ENCODE results near the gene HCFC1. TPM values are rescaled to one million over a fixed set of nuclear protein-coding genes. Genes with fewer than 3 reads are reported as not detected.

The HCFC1 gene
- polyA plus RNA-seq, 3 donors: 31.7 to 37.5 (median 36.7) TPM

DNA sequence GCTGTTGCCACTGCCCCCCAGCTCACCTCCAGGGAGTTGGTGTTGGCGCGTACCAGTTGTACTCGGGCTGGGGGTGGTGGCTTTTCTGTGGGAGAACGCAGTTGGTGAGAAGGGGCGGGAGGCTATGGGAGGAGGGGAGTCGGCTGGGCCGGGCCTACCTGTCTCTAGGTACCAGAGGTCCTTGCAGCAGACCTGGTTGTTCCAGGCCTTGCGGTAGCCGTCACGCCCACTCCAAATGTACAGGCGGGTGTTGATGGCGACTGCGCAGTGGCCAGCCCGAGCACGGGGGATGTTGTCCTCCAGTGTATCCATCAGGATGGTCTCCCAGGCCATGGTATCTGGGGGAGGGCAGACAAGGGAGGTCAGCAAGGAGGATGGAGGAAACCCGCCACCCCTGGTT is 11.5 kb downstream of the HCFC1 start:
- no peak for DNase-seq (ENCODE audit: low read depth in 3 of 3, low spot score in 2 of 3)

DNA sequence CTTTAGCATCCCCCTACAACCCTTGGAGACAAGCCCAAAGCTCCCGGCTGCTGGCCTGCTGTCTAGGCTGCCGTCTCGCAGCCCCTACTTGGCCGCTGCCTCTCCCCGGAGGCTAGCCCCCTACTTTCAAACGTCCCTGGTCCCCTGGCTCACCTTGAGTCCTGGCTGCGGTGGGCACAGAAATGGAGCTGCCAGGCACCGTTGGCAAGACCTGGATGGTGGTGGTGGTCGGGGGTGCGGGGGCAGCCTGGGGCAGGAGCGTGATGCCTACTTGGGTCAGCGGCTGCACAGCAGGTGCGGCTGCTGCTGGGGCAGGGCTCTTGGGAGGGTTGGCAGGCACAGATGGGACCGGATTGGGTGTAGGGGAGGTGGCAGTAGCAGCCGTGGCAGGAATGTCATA is 12.0 kb downstream of the HCFC1 start:
- DNase-seq (ENCODE audit: low read depth in 3 of 3, low spot score in 2 of 3): no peak

DNA sequence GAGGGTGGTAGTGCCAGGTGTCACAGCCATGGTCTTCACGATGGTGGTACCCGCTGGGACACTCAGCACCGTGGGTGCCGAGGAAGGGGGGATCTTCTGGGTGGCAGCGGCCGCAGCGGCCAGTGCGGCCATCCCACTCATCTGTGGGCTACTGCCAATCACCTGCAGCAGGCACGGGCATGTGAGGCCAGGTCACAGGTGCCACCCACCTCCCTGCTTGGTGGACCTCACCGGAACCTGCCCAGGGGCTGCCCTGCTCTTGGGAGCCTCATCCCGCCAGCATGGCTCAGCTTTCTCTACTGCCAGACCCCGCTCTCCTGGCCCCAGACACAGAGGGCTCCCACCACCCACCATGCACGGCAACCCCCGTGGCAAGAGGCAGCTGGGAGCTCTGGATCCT is 13.0 kb downstream of the HCFC1 start:
- no peak for DNase-seq (ENCODE audit: low read depth in 3 of 3, low spot score in 2 of 3)

- no peak for DNase-seq (ENCODE audit: low read depth in 3 of 3, low spot score in 2 of 3)
Measured at GRCh38 chrX:153957224-153957623, 14.4 kb downstream of the HCFC1 start.

DNA sequence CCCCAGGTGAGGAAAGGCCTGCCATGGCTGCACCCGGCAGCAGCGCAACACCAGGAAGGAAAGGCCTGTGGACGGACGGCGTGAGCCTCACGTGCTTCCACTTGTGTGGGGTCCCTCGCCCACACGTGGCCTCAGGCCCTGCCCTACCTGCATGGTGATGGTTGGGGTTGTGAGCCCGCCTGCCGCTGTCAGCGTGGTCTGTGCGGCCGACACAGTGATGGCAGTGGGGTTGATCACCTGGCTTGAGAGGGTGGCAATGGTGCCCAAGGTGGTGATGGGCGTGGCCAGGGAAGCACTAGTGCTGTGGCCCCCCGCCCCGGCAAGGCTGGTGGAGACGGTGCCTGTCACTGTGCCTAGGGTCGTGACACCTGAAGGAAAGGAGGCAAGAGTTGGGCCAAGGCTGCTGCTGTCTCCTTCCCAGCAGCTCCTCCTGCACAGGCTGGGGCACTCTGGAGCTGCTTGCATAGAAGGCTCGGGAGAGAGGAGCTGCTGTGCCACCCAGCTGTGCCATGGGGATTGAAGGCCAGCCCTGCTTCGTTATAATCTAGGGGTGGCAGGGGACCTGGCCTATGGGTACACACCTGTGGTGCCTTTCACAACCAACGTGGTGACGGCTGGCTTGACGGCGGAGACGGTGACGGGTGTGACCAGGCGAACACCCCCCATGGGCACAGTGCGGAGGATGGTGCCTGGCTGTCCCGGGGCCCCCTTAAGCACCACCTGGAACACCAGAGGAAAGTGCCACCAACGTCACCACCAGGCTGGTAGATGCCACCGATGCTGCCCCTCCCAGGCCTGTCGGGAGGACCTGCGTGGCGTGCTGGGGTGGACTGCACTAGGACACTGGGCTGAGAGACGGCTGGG is 15.3 kb downstream of the HCFC1 start:
- DNase-seq (ENCODE audit: low read depth in 3 of 3, low spot score in 2 of 3): no peak

- no peak for DNase-seq (ENCODE audit: low read depth in 3 of 3, low spot score in 2 of 3)
Measured at GRCh38 chrX:153955228-153955732, 16.3 kb downstream of the HCFC1 start.

DNA sequence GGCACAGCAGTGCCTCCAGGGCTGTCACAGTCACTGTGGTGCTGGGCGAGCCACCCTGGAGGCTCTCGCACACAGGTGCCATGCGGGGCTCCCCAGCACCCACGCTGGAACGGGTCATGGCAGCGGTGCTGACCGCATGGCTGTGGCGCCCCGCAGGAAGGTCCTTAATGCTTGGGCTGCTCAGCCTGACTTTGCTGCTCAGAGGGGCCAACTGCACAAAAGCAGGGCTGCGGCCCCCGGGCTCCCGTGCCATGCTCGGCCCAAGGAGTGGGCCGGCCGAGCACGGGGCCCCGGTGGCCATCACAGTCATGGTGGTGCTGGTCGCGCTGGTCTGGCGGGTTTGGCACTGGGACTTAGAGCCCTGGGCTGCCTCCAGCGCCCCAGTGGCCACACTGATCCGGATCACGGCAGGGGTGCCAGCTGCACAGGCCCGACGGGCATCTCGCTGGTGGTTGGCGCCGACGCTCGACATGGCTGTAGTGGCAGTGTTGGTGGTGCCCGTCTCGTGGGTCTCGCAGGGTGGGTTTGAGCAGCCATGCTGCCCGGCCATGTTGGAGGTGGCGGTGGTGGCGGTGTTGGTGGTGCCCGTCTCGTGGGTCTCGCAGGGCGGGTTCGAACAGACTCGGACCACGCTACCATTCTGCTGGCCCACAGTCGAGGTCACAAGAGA is 16.9 kb downstream of the HCFC1 start:
- DNase-seq (ENCODE audit: low read depth in 3 of 3, low spot score in 2 of 3): no peak

GRCh38 chrX:153953892-153954557 is 17.6 kb downstream of the HCFC1 start:
- no peak for DNase-seq (ENCODE audit: low read depth in 3 of 3, low spot score in 2 of 3)

GRCh38 chrX:153953342-153953830 is 18.2 kb downstream of the HCFC1 start:
- no peak for DNase-seq (ENCODE audit: low read depth in 3 of 3, low spot score in 2 of 3)

DNA sequence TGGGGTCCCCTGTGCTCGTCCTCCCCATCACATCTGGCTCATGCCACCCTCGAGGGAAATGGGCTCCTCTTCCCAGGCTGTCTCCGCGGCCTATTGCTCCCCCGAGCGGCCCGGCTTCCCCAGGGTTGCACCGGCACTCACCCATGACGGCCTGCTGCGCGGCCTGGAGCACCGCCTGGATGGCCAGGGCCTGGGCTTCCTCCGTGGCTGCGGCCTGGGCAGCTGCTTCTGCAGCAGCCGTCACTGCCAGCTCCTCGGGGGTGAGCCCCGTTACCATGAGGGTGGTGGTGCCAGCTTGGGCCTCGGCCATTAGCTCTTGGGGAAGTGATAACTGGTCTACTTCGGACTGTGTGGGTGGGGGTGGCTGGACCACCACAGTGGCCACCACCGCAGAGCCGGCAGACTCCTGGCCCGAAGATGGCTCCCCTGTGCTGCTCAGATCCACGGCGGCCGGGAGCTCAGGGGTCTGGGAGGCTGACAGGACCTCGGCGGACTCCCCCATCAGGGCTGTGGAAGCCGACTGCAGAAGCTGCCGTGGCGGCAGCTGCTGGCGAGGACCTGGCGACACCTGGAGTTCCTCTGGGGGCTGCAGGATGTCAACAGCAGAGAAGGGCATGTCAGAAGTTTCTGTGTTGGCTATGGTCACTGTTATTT is 19.1 kb downstream of the HCFC1 start:
- DNase-seq (ENCODE audit: low read depth in 3 of 3, low spot score in 2 of 3): no peak

DNA sequence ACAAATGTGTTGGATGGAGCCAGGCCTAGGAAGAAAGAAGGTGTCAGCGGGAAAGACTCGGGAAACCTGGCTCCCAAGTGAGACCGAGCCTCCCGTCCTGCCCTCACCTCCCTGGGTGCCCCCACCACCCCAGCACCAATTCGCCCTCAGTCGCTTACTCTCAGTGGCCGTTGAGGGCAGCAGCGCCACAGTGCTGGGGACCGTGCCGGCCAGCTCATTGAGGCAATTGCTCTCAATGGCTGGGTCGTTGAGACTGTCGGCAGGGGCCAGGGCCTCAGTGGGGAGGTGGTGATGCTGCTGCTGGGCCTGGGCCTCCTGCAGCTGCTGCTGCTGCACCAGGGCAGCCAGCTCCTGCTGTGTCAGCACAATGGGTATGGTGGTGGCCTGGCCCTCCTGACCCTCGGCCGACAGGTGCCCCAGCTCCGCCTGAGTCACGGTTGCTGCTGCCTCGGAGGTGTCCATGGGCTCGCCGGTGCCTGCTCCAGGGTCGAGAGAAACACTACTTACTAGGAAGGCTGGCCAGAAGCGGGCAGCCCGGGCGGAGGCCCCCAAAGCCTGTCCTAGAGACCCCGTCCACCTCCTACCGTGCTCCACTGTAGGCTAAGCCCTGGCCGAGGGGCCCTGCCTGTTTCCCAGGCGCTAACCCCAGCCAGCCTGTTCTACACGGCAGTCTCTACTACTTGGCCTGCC is 19.8 kb downstream of the HCFC1 start:
- no peak for DNase-seq (ENCODE audit: low read depth in 3 of 3, low spot score in 2 of 3)

DNA sequence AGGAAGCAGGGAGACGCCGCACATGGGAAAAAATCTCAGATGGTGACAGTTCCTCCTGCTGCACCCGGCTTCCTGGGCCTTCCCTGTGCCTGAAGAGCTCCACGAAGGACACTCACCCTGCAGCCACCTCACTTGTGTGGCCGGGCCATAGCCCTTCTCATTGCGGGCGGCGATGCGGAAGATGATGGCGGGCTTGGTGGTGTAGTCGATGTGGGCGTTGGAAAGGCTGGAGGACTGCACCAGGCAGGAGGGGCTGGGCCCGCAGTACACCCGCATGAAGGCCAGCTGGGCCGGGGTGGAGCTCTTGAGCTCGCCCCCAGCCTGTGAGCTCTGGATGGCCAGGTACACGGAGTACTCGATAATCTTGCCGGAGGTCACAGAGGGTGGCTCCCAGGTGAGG is 21.5 kb downstream of the HCFC1 start:
- DNase-seq (ENCODE audit: low read depth in 3 of 3, low spot score in 2 of 3): no peak

GRCh38 chrX:153948847-153949805 is 22.5 kb downstream of the HCFC1 start:
- DNase-seq (ENCODE audit: low read depth in 3 of 3, low spot score in 2 of 3): no peak

- no peak for DNase-seq (ENCODE audit: low read depth in 3 of 3, low spot score in 2 of 3)
Measured at GRCh38 chrX:153948002-153948466, 23.6 kb downstream of the HCFC1 start.

DNA sequence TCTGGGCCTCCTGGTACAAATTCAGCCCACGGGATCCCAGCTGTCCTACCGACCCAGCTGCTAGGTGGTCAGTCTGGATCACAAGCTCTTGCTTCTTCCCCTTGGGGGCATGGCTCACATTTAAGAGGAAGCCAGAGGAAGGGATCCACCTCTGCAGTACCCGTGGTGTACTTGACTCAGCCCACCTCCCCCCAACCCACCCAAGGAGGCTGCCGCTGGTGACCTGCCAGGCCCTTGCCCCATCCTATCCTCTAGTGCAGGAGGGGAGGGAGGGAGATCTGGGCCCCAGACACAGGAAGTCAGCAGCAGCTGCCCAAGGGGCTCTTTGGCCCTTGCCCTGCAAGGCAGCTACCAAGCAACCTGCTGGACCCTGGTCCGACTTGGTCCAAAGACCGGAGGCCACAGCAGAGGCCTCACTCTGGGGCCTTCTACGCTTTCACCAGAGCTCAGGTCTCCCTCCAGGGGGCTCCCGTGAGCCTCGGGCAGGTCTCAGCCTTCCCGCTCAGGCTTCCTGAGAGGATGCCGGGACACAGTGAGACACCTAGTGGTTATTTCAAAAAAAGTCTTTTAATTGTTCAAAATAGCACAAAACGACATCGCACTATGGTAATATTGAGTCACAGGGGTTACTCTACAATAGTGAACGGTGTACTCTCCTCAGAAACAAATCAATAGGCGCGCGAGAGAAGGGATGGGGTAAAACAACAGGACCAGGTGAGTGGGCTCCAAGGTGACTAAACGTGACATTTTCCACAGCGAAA is 24.4 kb downstream of the HCFC1 start:
- DNase-seq (ENCODE audit: low read depth in 3 of 3, low spot score in 2 of 3): no peak

GRCh38 chrX:153945956-153946943 is 25.4 kb downstream of the HCFC1 start:
- no peak for DNase-seq (ENCODE audit: low read depth in 3 of 3, low spot score in 2 of 3)

DNA sequence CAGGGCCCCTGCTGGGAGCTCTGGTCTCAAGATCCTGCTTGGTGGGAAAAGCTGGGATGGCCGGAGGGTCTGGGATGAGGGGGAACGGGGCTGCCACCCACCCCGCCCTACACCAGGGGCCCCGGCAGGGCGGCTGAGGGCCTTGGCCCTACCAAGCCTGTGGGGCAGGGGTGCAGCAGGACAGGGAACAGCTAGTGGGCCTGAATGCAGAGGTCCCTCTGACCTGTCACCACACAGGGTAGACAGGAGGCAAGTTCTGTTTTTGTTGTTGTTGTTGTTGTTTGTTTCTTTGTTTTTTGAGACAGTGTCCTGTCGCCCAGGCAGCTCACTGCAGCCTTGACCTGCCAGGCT is 26.8 kb downstream of the HCFC1 start:
- DNase-seq (ENCODE audit: low read depth in 3 of 3, low spot score in 2 of 3): no peak
